Activated naive CD4-positive, alpha-beta T cell (primary cell): ENCODE results near the gene ZNF407.
"Not testable (repeated sequence)": the region's sequence is repeated elsewhere in the genome, so short reads cannot be mapped to it uniquely, and the experiment has no call there.

Source experiments
- DNase-seq, 4 experiments: peaks; one replicate each; lab custom pipeline; 2025; lab: John Stamatoyannopoulos, UW

The ZNF407 gene

DNA sequence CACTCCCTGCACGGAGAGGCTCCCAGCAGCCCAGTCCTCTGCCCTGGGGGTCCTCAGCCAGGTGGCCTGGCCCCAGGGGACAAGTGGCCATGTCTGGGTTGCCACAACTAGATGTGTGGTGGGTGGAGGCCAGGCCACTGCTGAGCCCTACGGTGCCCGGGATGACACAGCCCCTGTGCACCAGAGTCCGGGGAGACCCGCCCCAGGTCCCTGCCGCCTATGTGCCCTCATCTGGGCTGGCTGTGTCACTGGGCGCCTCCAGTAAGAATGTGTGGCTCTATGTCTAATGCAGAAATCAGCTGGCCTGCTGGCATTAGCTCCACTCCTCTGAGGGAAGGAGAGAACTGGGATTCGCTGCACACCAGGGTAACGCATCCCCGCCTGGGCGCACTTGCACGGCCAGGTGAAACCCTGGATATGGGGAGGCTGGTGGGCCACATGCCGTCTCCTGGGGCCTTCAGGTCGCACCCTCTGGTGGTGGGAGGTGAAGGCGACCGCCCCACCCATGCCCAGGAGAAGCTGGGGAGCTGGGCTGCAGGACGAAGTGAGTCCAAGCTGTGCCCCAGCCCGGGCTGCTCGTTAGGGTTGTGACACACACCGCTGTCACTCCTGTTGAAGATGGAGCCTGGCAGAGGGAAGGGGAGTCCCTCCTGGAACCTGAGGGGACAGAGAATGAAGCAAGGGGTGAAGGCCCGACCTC is 475.2 kb downstream of the ZNF407 start:
- DNase-seq = no peak

DNA sequence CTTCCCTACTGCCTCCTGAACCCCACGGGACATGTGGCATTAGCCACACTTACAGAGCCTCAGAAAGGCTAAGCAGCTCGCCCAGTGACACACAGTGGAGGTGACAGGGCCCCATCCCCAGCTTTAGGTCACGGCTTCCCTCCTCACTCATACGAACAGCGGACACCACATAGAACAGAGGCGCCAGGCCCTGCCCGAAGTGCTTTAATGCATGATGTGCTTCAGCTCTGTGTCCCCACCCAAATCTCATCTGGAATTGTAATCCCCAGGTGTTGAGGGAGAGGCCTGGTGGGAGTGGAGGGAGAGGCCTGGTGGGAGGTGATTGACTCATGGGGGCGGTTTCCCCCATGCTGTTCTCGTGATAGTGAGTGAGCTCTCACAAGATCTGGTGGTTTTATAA is 476.0 kb downstream of the ZNF407 start:
- no peak for DNase-seq

DNA sequence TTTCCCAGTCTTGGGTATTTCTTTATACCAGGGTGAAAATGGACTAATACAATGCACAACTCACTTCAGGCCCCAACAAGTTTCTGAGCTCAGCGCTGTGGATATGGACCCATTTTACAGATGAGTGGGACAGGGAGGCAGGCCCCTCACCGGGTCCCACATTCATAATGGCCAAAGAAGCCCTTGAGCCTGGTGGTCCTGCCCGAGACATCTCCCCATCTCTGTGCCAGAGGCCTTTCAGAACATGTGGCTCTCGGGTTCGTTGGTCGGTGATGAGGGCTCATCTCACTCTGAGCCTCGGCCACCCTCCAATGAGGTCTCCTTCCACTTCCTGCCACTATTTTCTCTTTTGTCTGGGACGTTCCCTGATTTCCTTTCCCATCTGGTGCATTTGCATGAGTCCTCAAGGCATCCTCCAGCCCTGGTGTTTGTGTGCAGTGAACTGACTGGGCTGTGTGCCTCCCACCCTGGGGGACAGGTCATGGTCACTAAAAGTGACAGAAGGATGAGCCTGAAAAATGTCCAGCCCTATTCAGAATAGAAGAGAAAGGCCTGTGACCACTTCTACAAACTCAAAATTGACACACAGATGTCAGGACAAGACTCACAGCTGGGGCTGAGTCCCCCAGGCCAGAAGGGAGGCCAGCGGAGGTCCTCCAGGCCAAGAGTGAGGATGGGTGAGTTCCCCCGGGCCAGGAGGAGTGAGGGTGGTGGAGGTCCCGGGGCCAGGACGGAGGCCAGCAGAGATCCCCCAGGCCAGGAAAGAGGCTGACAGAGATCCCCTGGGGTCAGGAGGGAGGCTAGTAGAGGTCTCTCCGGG is 476.7 kb downstream of the ZNF407 start:
- DNase-seq = no peak

DNA sequence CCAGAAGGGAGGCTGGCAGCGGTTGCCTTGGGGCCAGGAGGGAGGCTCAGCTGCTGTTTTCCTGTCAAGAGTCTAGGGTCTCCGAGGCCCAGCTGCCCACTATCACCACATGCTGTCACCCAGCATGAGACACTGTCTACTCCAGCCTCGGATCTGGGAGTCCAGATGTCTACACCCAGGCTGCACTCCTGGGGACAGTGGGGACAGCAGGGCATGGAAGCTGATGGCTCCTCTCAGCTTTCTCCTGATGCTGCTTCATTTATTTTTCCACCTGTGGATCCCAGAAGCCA is 477.3 kb downstream of the ZNF407 start:
- no peak for DNase-seq

DNA sequence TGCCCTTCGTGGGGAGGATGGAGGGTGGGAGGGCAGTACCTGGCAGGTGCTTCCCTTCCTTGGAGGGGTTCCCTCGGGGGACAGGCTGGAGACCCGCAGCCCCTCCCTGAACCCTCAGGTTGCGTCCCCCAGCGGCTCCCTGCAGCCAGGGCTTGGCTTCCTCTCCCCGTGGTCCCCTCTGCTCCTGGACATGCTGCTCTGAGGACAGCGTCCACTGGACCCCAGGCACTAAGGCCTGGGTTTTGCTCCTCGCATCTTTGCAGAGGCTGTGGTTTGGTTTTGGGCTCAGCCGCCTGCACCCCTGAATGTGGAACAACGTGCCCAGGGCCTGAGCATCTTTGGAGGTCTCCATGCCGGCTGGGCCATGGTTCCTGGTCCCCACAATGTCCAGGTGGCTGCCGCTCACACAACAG is 477.8 kb downstream of the ZNF407 start:
- DNase-seq = no peak

DNA sequence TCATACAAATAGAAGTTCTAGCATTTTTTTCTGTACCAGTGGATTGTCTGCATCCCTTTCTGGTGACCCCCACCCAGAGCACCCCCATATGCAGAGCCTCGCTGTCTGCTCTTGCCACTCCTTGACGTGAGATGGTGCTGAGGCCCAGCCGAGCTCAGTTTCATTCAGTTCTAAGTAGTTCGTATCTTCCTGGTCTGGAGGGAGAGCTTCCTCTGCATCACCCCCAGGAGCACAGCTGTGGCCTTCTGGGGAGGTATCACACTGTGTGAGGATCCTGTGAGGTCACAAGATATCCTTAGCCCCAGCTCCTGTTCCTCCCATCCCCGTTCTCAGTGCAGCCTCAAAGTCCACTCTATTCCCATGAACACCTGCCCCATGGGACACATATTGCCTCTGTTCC is 478.6 kb downstream of the ZNF407 start:
- DNase-seq = no peak

DNA sequence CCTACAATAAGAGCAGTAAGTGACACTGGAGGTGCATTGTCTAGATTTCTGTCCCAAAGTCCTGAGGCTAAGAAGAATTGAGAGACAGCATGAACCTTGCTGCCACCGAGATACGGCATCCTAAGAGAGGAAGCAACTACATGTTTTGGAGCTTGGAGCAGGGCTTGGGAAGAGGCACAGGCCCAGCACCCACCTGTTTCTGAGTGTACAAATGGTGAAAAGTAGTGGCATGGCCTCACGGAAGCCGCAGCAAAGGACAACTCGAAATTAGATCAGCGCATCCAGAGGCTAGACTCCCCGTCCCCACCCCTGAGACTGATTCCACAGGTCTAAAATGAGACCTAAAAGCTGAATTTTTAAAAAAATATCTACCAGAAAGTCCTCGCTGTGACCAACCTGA is 483.8 kb downstream of the ZNF407 start:
- no peak for DNase-seq

DNA sequence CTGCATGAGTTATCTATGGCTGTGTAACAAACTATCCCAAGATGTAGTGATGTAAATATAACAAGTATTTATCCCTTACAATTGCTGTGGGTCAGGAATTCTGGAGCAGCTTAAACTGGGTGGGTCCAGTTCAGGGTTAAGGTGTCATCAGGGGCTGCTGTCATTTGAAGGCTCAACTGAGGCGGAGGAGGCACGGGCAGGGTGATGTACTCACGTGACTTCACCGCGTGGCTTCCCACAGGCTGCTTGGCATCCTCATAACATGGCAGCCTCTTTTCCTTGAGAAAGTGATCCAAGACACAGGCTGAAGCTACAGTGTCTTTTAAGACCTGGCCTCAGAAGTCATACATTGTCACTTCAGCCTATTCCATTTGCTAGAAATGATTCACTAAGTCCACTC is 485.5 kb downstream of the ZNF407 start:
- DNase-seq = no peak

DNA sequence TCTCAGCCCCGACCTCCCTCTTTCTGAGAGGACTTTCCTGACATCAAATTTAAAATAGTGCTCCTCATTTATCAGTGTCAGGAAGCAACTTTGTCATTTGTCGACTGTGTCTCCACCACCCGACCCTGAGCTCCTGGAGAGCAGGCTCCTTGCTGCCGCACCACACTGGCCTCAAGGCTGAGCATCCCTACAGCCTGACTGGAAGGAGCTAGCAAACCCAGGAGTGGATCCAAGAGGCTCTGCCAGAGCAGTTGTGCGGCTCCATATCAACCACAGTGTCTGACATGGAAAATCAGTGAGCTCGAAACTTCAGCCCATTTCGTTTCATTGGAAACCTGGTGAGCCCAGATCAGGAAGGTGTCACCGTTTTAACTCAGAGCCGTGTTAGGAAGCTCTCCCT is 486.1 kb downstream of the ZNF407 start:
- DNase-seq = no peak

DNA sequence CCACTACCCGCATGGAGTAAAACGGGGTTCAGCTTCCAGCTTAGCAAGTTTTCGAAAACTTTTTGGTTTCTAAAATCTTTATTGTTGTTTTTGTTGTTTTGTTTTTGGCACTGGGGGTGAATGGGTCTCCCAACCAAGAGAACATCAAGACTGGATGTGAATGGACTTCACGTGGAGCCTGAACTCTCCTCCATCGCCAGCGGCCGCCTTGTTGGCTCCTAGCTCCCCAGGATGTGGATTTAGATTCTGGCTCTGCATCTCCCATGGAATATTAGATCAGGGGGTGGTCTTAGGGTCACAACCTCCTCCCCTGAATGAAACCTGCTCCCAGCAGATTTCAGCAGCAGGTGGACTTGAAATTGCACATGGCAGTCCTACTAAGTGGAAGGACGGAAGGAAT is 488.0 kb downstream of the ZNF407 start:
- not testable (repeated sequence) for DNase-seq

DNA sequence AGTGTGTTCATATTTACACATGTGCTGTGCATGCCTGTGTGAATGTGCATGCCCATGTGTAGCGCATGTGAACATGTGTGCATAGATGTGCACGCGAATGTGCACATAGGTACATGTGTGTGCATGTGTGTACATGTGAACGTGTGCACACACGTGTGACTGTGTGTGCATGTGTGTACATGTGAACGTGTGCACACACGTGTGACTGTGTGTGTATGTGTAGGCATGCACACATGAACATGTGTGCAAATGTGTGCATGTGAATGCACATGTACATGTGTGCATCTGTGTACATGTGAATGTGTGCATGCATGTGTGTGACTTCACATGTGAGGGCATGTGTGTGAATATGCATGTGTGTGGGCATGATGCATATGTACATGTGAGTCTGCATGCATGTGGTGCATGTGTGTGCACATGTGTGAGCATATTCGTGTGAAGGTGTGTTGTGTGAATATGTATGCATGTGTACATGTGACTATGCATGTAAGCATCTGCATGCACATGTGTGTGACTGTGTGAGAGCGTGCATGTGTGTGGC is 488.9 kb downstream of the ZNF407 start:
- no peak for DNase-seq

DNA sequence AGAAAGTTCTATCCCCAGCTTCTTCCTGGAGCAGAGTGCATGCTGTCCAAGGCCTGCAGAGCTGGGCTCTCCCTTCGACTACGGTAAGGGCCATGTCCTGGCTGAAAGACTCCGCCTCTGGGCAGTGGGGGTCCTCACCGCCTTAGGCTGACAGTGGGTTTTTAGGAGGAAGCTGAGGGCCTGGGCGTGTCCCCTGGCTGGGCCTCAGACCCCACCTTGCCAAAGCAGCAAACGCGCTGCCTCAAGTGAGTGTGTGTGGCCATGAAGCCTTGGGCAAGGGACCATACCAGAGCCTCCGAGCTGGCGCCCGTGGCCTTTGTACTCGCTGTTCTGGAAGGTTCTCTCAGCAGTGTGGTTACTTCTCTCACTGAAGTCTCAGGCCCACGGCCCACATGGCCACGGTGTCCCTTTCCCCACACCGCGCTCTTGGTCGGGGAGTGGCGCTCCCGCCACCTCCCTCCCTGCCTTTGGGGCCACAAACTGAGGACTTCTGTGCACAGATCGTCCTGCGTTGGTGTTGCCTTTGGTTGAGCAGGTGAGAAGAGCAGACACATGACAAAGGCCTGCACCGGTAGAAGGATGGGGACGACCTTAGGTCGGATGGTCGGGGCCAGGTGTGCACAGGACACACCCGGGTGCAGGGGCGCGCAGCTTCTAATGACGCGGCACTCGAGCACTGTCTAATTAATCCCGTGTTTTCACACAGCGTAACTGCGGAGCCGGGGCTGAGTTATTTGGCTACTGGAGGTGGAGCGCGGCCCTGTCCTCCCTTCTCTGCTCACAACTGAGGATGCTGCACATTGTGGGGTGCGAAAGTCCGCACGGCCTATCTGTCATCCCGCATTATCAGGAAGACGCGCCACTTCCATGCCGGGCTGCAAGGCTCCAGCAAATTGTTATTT is 489.7 kb downstream of the ZNF407 start:
- no peak for DNase-seq

DNA sequence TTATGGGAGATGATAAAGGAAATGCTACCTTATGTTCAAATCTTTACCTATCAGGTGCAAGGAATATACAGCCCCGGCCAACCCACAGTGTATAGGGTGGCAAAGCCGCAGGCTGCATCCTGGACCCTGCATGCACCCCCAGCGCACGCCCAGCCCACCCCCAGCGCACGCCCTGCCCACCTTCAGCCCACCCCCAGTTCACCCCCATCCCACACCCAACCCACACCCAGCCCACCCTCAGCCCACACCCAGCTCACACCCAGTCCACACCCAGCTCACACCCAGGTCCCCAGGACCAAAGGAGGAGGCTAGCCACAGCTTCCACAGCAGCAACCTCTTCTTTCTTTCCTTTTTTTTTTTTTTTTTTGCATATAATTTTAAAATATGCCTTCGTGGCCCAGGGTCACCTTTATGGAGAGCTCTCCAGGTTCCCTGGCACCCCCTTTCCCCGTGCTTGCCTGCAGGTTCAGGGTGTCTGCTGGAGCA is 490.4 kb downstream of the ZNF407 start:
- DNase-seq = no peak

DNA sequence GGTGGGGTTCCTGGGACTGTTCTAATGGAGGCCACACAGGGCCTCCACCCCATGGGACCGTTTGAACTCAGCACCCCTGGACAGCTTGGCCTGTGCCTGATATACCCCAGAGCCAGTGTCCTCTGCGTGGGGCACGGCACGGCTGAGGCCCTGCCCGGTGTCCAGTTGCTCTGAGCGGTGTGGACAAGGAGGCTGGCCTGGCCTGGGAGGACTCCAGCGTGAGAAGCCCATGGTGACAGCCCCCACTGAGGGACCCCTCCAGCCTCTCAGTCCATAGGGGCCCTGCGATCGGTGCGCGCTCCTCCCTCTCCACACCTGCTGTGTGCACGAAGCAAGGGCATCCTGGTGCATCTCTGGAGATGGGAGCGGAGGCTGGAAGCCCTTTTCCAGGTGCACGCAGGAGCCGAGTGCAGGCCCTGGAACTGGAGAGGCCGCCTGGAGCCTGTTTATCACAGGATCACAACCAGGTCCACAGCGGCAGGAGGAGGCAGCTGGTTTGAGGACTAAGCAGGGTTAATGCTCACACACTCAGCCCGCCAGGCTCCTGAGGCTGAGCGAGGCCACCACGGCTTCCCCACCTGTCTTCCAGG is 491.0 kb downstream of the ZNF407 start:
- no peak for DNase-seq

DNA sequence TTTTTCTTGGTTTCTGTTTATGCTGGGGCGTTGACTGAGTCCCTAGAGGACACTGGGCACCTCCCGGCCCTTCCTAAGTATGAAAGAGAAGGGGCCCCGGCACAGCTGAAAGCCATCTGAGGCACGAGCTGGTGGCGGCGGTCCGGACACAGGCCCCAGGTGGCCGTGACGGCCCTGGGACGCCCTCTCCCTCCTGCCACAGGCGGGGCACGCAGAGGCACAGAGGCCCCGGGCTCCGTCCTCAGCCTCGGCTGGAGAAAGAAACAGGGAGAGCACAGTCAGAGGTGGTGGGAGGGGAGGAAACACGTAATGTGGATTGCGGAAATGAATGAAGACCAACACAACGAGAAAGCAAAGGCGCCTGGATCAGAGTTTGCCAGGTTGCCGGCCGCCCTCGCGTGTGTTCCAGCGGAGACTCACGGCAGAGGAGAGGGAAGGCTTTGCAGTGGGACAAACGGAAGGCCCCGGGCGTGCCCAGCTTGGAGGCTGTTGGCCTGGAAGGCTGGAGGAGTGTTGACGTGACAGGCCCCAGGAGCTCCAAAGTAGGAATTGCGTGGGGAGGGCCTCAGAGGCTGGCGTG is 492.2 kb downstream of the ZNF407 start:
- no peak for DNase-seq

DNA sequence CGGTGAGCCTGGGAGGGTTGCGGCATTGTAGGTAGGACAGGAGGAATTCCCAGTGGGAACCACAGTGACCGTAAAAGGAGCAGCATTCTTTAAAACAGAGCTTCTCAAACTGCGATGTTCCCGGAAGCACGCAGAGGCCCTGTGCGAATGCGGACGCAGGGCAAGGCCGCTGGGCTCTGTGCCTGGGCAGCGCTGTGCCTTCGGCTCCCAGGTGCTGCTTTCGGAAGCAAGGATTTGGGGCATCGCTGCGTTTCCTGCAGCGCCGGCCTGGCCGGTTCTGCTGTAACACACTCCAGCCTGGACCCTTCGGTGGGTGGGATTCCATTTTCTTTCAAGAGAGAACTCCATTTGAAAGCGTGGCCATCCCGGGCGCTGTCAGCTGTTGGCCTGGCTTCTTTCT is 492.7 kb downstream of the ZNF407 start:
- DNase-seq = no peak

DNA sequence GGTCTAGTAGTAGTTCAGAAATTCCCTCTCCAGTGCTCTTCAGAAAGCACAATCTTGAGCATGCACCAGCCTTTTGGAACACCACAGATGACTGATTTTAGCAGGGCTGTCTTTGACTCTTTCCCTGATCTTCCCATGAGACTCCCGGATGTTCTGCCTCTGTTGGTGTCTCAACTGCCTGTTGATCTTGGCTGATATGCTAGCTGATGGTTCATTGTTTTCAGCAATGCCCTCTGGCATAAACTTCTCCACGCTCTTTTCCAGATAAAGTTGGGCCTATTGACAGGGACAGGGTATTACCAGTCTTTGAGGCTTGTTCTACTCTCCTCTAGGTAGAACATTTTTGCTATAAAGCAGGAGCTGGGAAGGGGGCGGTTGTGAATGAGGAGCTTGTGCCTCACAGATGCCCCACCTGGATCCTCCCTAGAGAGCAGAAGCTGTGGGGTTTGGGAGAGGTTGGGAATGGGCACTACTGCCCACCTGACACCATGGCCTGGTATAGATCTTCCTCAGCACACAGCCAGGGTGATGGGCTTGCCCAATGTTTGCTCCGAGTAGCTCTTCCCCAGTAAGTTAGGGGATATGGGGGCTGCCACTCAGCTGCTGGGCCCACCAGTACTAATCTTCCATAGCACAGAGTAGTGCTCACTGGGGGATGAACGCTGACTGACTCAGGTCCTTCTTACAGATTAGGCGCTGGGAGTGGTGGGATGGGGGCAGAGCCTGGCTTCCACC is 500.0 kb downstream of the ZNF407 start:
- DNase-seq = no peak

DNA sequence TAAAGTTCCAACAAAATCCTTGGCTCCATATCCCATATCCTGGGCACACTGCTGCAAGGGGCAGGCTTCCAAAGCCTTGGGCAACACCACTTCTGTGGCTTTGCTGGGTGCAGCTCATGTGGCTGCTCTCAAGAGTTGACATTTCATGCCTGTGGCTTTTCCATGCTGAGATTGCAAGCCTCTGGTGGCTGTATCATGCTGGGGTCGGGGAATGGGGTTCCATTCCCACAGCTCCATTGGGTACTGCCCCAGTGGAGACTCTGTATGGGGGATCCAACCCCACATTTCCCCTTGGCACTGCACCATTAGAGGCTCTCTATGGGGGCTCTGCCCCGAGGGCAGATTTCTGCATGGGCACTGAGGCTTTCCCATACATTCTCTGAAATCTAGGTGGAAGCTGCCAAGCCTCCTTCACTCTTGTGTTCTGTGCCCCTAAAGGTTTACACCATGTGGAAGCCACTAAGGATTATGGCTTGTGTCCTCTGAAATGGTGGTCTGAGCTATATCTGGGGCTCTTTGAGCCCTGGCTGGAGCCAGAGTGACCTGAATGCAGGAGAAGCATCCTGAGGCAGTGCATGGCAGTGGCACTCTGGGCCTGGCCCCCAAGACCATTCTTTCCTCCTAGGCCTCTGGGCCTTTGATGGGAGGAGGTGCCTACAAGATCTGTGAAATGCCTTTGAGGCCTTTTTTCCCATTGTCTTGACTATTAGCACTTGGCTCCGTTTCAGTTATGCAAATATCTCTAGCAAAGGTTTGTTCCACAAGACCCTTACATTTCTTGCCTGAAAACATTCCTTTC is 503.4 kb downstream of the ZNF407 start:
- DNase-seq = no peak

DNA sequence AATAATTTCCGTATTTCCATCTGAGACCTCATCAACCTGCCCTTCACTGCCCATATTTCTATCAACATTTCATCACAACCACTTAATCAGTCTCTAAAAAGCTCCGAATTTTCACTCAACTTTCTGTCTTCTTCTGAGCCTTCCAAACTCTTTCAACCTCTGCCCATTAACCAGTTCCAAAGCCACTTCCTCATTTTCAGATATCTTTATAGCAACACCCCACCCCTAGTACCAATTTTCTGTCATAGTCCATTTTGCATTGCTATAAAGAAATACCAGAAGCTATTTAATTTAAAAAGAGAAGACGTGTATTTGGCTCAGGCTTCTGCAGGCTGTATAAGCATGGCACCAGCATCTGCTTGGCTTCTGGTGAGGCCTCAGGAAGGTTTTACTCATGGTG is 504.2 kb downstream of the ZNF407 start:
- no peak for DNase-seq

DNA sequence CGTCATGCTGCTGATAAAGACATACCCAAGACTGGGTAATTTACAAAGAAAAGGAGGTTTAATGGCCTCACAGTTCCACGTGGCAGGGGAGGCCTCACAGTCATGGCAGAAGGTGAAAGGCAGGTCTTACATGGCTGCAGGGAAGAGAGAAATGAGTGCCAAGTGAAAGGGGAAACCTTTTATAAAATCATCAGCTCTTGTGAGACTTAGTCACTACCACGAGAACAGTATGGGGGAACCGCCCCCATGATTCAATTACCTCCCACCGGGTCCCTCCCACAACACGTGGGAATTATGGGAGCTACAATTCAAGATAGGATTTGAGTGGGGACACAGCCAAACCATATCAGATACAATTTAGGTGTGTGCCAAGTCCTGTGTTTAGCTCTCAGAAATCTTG is 506.4 kb downstream of the ZNF407 start:
- not testable (repeated sequence) for DNase-seq
